HG03571 (cell line): ENCODE data around the gene HLA-DPB1.

Source experiments
- ATAC-seq: cut with Tn5 transposase; IDR thresholded peaks from one replicate; pipeline ENCODE4 v1.9.1; 2021; ENCODE audit not compliant: unreplicated experiment

Gene HLA-DPB1

DNA sequence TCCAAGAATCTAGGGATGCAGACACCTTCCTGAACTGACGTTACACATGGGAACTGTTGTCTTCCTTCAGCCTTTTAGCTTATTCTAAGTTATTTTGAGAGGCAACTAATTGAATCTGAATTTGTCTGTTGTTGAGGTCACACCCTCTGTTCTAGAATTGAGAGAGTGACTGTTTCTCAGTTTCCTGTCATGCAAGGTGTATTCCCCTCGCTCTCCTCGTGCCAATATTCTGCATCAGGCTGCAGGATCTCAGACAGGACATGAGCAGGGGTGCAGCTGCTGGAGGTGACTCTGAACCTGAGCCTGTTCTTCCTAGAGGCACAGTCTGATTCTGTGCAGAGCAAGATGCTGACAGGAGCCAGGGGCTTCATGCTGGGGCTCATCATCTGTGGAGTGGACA is 52.5 kb downstream of the HLA-DPB1 start:
- ATAC-seq: no peak

DNA sequence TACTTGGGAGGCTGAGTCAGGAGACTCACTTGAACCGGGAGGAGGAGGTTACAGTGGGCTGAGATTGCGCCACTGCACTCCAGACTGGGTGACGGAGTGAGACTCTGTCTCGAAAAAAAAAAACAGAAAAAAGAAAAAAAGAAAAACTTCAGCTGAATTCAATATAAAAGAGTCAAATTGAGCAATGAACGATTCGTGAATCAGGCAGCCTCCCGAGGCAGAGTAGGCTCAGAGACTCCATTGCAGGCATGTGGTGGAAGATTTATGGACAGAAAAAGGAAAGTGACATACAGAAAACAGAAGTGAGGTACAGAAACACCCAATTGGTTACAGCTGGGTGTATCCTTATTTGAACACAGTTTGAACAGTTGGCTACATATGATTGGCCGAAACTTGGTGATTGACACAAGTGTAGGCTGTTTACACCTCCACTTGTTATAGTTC is 56.3 kb downstream of the HLA-DPB1 start:
- no peak for ATAC-seq

DNA sequence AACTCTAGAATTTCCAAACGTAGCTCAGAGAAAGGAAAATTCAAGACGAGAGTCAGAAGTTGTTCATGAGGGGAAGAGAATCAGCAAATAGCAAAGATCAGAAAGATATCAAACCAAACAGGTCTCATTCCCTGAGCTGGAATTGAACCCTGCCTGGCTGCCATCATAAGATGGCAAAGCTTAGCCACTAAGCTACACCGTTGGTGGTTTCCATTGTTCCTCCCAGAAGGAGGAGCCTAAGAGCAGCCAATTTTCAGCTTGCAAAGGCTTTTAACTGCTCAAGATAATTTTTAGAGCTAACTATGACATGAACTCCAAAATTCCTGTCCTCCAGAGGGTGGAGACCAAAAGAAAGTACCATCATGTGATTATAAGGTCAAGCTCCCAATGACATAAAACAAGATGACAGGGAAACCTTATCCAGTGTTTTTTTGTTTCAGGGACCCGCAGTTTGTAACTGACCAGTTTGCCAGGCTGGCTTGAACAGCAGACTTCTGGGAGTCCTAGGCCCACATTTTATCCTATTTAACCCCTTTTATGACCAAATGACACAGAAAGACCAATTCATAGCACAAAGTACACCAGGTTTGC is 60.6 kb downstream of the HLA-DPB1 start:
- no peak for ATAC-seq
